ENCODE results near the gene GPALPP1. TPM values are rescaled to one million over a fixed set of nuclear protein-coding genes. Genes with fewer than 3 reads are reported as not detected.
"Not testable (repeated sequence)": the region's sequence is repeated elsewhere in the genome, so short reads cannot be mapped to it uniquely, and the experiment has no call there.

The GPALPP1 gene, protein sequence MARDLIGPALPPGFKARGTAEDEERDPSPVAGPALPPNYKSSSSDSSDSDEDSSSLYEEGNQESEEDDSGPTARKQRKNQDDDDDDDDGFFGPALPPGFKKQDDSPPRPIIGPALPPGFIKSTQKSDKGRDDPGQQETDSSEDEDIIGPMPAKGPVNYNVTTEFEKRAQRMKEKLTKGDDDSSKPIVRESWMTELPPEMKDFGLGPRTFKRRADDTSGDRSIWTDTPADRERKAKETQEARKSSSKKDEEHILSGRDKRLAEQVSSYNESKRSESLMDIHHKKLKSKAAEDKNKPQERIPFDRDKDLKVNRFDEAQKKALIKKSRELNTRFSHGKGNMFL
- 22.1 and 37.7 TPM in 2 replicates for total RNA-seq
- 21.3 and 21.7 TPM in 2 replicates for polyA plus RNA-seq
- 17.8 and 18.9 TPM in 2 replicates for polyA plus RNA-seq (2012)
- 2.8 and 4.5 TPM in 2 replicates for polyA minus RNA-seq (ENCODE audit: low replicate concordance)

DNA sequence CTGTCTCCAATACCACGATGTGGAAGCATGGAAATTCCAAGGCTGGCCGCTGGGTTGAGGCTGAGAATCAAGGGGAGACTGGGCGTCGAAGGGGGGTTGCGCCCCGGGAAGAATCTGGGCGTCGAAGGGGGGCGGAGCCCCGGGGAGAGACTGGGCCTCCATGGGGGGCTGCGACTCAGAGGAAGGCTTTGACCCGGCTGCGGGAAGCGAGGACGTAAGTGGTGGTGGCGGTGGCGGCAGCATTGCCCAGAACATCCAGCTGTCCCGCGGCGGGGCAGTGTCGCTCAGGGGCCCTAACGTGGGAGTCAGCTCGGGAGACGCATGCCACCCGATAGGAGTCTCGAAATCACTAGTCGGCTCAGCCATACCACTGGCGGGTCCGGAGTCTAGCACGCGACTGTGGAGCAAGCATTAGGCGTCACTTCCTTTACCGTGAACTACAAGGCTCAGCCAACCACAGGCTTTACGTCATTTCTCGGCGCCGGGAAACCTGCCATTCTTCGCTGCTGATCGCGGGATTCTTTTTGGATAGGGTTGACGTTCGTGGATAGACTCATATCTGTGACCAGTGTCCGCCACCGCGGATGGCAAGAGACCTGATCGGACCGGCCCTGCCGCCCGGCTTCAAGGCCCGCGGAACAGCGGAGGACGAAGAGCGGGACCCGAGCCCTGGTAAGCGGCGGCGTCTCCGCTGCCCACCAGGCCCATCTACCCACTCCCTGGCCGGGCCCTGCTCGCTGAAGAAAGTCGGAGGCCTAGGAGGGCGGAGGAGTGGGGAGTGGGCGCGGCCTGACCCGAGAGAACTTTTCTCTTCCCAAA is at the start of gene GPALPP1, which contains the start of gene NUFIP1:
TSS of gene GPALPP1 (plus strand) at position 468 of the 819 bp plus-strand sequence. CDS start at position 585, 117 bp downstream.
TSS of gene NUFIP1 (minus strand) at position 401 of the 819 bp plus-strand sequence. CDS start at position 366, 35 bp downstream.
- peak within 1 kb of the TSS; percentile 98 for H3K27ac ChIP-seq (ENCODE audit: insufficient read depth, low read length)
- peak within 1 kb of the TSS; percentile 88 for H2AFZ ChIP-seq (ENCODE audit: low read length)
- peak within 1 kb of the TSS; percentile 95 to 99 (median 98) for H3K4me3 ChIP-seq (replicated peaks in 1 of 4; ENCODE audit: control extremely low read depth in 1 of 4, insufficient read depth in 1 of 4, low read depth in 3 of 4, low read length in 4 of 4)
- no peaks in the 10 kb centered on the region for H3K27me3 ChIP-seq (ENCODE audit: control insufficient read depth, insufficient read depth, low read length)
- DNase-seq (ENCODE audit: low read depth in 2 of 2) = peak; percentile 95
- no peaks in the 10 kb centered on the region for H3K9me3 ChIP-seq (ENCODE audit: control insufficient read depth, insufficient read depth, low read depth, low read length)
- H3K36me3 ChIP-seq (ENCODE audit: control insufficient read depth, insufficient read depth, low read length) = no peaks in the 10 kb centered on the region
- TF ChIP-seq, protein P1, sequence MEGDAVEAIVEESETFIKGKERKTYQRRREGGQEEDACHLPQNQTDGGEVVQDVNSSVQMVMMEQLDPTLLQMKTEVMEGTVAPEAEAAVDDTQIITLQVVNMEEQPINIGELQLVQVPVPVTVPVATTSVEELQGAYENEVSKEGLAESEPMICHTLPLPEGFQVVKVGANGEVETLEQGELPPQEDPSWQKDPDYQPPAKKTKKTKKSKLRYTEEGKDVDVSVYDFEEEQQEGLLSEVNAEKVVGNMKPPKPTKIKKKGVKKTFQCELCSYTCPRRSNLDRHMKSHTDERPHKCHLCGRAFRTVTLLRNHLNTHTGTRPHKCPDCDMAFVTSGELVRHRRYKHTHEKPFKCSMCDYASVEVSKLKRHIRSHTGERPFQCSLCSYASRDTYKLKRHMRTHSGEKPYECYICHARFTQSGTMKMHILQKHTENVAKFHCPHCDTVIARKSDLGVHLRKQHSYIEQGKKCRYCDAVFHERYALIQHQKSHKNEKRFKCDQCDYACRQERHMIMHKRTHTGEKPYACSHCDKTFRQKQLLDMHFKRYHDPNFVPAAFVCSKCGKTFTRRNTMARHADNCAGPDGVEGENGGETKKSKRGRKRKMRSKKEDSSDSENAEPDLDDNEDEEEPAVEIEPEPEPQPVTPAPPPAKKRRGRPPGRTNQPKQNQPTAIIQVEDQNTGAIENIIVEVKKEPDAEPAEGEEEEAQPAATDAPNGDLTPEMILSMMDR (conservative IDR thresholded peaks at IDR 0.05 in 1 of 2, IDR thresholded peaks at IDR 0.05 in 1 of 2; ENCODE audit: low read depth in 1 of 2, low read length in 2 of 2) = peak in 1 of 2 donors; percentile 13
- TF ChIP-seq EZH2 (IDR thresholded peaks at IDR 0.05; ENCODE audit: low read length, missing control alignments) = no peak
- no peaks in the 10 kb centered on the region for H4K20me1 ChIP-seq (ENCODE audit: control insufficient read depth, extremely low read depth, insufficient read depth, low read length)
- no peaks in the 10 kb centered on the region for H3K4me1 ChIP-seq (ENCODE audit: control insufficient read depth, extremely low read depth, insufficient read depth, low read length)
- peak within 1 kb of the TSS; percentile 99 for H3K9ac ChIP-seq (ENCODE audit: insufficient read depth, low read length)
- H3K79me2 ChIP-seq (ENCODE audit: control insufficient read depth, insufficient read depth, low read length) = peaks cover 61% of the 10 kb centered on the region
- peak within 1 kb of the TSS; percentile 97 for H3K4me2 ChIP-seq (ENCODE audit: extremely low read depth, insufficient read depth, low read length)

DNA sequence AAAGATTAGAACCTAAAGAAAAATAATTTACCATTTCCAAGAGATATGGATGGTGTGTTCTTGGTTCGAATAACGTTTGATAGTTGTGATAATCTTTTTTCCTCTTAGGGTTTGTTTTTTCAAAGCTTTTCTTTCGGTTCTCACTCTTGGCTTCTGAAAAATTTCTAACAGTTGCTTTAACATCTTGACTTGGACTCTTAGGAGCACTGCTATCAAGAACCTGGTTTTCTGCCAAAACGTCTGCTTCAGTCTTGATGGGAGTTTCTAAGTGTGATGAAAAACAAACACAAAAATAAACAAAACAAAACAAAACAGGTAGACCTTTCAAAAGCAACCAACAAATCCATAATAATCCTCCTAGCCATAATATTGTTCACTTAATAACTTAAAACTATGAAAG is 45.9 kb upstream of the GPALPP1 start:
- DNase-seq (ENCODE audit: low read depth in 2 of 2); H2AFZ ChIP-seq (ENCODE audit: low read length); H3K27ac ChIP-seq (ENCODE audit: insufficient read depth, low read length); H4K20me1 ChIP-seq (ENCODE audit: control insufficient read depth, extremely low read depth, insufficient read depth, low read length); H3K79me2 ChIP-seq (ENCODE audit: control insufficient read depth, insufficient read depth, low read length); H3K9ac ChIP-seq (ENCODE audit: insufficient read depth, low read length); H3K9me3 ChIP-seq (ENCODE audit: control insufficient read depth, insufficient read depth, low read depth, low read length); H3K36me3 ChIP-seq (ENCODE audit: control insufficient read depth, insufficient read depth, low read length); H3K4me1 ChIP-seq (ENCODE audit: control insufficient read depth, extremely low read depth, insufficient read depth, low read length); H3K27me3 ChIP-seq (ENCODE audit: control insufficient read depth, insufficient read depth, low read length); H3K4me3 ChIP-seq (replicated peaks in 1 of 4; ENCODE audit: control extremely low read depth in 1 of 4, insufficient read depth in 1 of 4, low read depth in 3 of 4, low read length in 4 of 4); H3K4me2 ChIP-seq (ENCODE audit: extremely low read depth, insufficient read depth, low read length): not testable (repeated sequence)

DNA sequence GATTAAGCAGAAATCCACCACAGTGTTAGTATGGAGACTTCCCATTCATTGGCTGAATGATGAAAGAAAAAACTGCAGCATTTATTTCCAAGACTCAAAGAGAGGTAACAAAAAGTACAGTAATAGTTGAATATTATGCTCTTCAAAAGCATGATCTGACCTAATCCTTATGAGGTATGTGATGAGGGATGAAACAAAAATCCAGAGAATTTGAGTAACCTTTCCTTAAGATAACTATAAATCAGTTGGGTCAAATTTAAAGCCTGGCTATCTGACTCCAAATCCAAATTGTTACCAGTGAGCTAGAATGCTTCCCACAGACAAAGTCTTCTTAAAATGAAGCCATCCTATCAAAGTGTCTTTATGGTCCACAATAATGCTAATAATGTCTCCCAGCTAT is 38.2 kb upstream of the GPALPP1 start:
- DNase-seq (ENCODE audit: low read depth in 2 of 2) = peak in 1 of 2 donors; percentile 66
- TF ChIP-seq, protein P1 (conservative IDR thresholded peaks at IDR 0.05 in 1 of 2, IDR thresholded peaks at IDR 0.05 in 1 of 2; ENCODE audit: low read depth in 1 of 2, low read length in 2 of 2) = no peak
- no peak for TF ChIP-seq EZH2 (IDR thresholded peaks at IDR 0.05; ENCODE audit: low read length, missing control alignments)
- H3K9ac ChIP-seq (ENCODE audit: insufficient read depth, low read length) = no peak overlapping the region
- no peaks in the 10 kb centered on the region for H3K27me3 ChIP-seq (ENCODE audit: control insufficient read depth, insufficient read depth, low read length)
- H3K27ac ChIP-seq (ENCODE audit: insufficient read depth, low read length) = no peak overlapping the region
- no peak overlapping the region for H3K4me3 ChIP-seq (replicated peaks in 1 of 4; ENCODE audit: control extremely low read depth in 1 of 4, insufficient read depth in 1 of 4, low read depth in 3 of 4, low read length in 4 of 4)
- no peaks in the 10 kb centered on the region for H4K20me1 ChIP-seq (ENCODE audit: control insufficient read depth, extremely low read depth, insufficient read depth, low read length)
- peaks cover 2% of the 10 kb centered on the region for H3K4me1 ChIP-seq (ENCODE audit: control insufficient read depth, extremely low read depth, insufficient read depth, low read length)
- H3K36me3 ChIP-seq (ENCODE audit: control insufficient read depth, insufficient read depth, low read length) = no peaks in the 10 kb centered on the region
- no peak overlapping the region for H2AFZ ChIP-seq (ENCODE audit: low read length)
- H3K4me2 ChIP-seq (ENCODE audit: extremely low read depth, insufficient read depth, low read length) = no peak overlapping the region
- no peaks in the 10 kb centered on the region for H3K79me2 ChIP-seq (ENCODE audit: control insufficient read depth, insufficient read depth, low read length)
- H3K9me3 ChIP-seq (ENCODE audit: control insufficient read depth, insufficient read depth, low read depth, low read length) = no peaks in the 10 kb centered on the region

Data from fibroblast of lung (primary cell).